ENCODE measurements around the gene PANX2. TPM values are rescaled to one million over a fixed set of nuclear protein-coding genes. Genes with fewer than 3 reads are reported as not detected.

The PANX2 gene
- total RNA-seq, 1 experiment from 2014 or later = 2.6 TPM

- Mint-ChIP-seq H3K27me3 (ENCODE audit: insufficient read depth, unreplicated experiment) (no peaks in the 10 kb centered on the region), H3K4me3 (ENCODE audit: unreplicated experiment) (no peak overlapping the region), H3K9me3 (ENCODE audit: unreplicated experiment) (no peaks in the 10 kb centered on the region), H3K36me3 (ENCODE audit: insufficient read depth, unreplicated experiment) (peaks cover 6% of the 10 kb centered on the region), H3K4me1 (ENCODE audit: low read depth, unreplicated experiment) (no peaks in the 10 kb centered on the region), H3K27ac (ENCODE audit: unreplicated experiment) (no peak overlapping the region)
- no peaks in the 10 kb centered on the region for H3K27me3 ChIP-seq (replicated peaks; ENCODE audit: control insufficient read depth, insufficient read depth, low read length)
- TF ChIP-seq, protein P1, sequence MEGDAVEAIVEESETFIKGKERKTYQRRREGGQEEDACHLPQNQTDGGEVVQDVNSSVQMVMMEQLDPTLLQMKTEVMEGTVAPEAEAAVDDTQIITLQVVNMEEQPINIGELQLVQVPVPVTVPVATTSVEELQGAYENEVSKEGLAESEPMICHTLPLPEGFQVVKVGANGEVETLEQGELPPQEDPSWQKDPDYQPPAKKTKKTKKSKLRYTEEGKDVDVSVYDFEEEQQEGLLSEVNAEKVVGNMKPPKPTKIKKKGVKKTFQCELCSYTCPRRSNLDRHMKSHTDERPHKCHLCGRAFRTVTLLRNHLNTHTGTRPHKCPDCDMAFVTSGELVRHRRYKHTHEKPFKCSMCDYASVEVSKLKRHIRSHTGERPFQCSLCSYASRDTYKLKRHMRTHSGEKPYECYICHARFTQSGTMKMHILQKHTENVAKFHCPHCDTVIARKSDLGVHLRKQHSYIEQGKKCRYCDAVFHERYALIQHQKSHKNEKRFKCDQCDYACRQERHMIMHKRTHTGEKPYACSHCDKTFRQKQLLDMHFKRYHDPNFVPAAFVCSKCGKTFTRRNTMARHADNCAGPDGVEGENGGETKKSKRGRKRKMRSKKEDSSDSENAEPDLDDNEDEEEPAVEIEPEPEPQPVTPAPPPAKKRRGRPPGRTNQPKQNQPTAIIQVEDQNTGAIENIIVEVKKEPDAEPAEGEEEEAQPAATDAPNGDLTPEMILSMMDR (IDR thresholded peaks at IDR 0.05; ENCODE audit: insufficient read depth in 1 of 2, low read depth in 1 of 2, low read length in 1 of 2, severe bottlenecking in 1 of 2, unreplicated experiment in 1 of 2) = no peak
- DNase-seq = no peak
- 0 out of 2 replicates have a peak, but pooled peaks cover 6% of the 10 kb centered on the region for H3K4me1 ChIP-seq
- CTCF ChIA-PET = no interaction called here
- H3K4me3 ChIP-seq (ENCODE audit: low read depth, low read length) = no peak overlapping the region
- POLR2A ChIA-PET = no interaction called here
- intact Hi-C loops (cut with micrococcal nuclease; ENCODE audit: unreplicated experiment) = no loop called here
- H3K9me3 ChIP-seq = no peaks in the 10 kb centered on the region
- H3K36me3 ChIP-seq (ENCODE audit: control insufficient read depth, insufficient read depth, low read length) = no peaks in the 10 kb centered on the region
- no TSS peak for BruUV-seq (replicated peaks)
These were observed 20.6 kb downstream of the PANX2 start for GRCh38 chr22:50190941-50191741.

GRCh38 chr22:50192436-50193204 lies 22.1 kb downstream of the PANX2 start:
- BruUV-seq (replicated peaks) = no TSS peak
- Mint-ChIP-seq H3K4me1 (ENCODE audit: low read depth, unreplicated experiment) (no peaks in the 10 kb centered on the region), H3K27me3 (ENCODE audit: insufficient read depth, unreplicated experiment) (no peaks in the 10 kb centered on the region), H3K9me3 (ENCODE audit: unreplicated experiment) (no peaks in the 10 kb centered on the region), H3K4me3 (ENCODE audit: unreplicated experiment) (no peak overlapping the region), H3K27ac (ENCODE audit: unreplicated experiment) (no peak overlapping the region), H3K36me3 (ENCODE audit: insufficient read depth, unreplicated experiment) (no peaks in the 10 kb centered on the region)
- DNase-seq = no peak
- CTCF ChIA-PET = interaction anchor here (0.6 kb wide), 1 partner anchor 256 kb away, joined by 4 read pairs; no protein-coding TSS in a partner anchor
- intact Hi-C loops (cut with micrococcal nuclease; ENCODE audit: unreplicated experiment) = no loop called here
- TF ChIP-seq, protein P1 (IDR thresholded peaks at IDR 0.05; ENCODE audit: insufficient read depth in 1 of 2, low read depth in 1 of 2, low read length in 1 of 2, severe bottlenecking in 1 of 2, unreplicated experiment in 1 of 2) = no peak
- H3K36me3 ChIP-seq (ENCODE audit: control insufficient read depth, insufficient read depth, low read length) = no peaks in the 10 kb centered on the region
- POLR2A ChIA-PET = no interaction called here
- no peaks in the 10 kb centered on the region for H3K4me1 ChIP-seq
- no peaks in the 10 kb centered on the region for H3K9me3 ChIP-seq
- H3K27me3 ChIP-seq (replicated peaks; ENCODE audit: control insufficient read depth, insufficient read depth, low read length) = no peaks in the 10 kb centered on the region
- H3K4me3 ChIP-seq (ENCODE audit: low read depth, low read length) = no peak overlapping the region

DNA sequence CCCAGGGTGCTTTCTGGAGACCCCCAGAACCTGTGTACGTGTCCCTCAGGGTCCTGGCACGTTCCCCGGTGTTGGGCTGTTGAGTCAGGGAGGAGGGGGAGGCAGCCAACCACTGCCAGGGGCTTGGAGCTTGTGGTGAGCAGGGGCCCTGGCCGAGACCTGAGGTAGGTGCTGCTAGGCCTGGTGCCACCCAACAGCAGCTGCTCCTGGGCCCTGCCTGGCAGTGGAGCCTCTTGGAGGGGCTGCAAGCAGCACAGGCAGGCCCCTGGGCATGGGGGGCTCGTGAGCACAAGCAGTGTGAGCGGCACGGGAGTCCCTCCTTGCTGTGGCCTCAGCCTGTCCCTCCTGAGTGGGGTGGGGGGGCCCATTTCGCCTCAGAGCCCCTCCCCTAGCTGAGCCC lies 23.1 kb downstream of the PANX2 start:
- no peak for DNase-seq
- Histone ChIP-seq H3K36me3 (ENCODE audit: control insufficient read depth, insufficient read depth, low read length) (no peaks in the 10 kb centered on the region), H3K27me3 (replicated peaks; ENCODE audit: control insufficient read depth, insufficient read depth, low read length) (no peaks in the 10 kb centered on the region), H3K9me3 (no peaks in the 10 kb centered on the region), H3K4me1 (no peaks in the 10 kb centered on the region), H3K4me3 (ENCODE audit: low read depth, low read length) (no peak overlapping the region)
- POLR2A ChIA-PET = no interaction called here
- CTCF ChIA-PET = interaction anchor here (0.6 kb wide), 1 partner anchor 258 kb away, joined by 4 read pairs; no protein-coding TSS in a partner anchor
- TF ChIP-seq, protein P1 (IDR thresholded peaks at IDR 0.05; ENCODE audit: insufficient read depth in 1 of 2, low read depth in 1 of 2, low read length in 1 of 2, severe bottlenecking in 1 of 2, unreplicated experiment in 1 of 2) = no peak
- H3K9me3 Mint-ChIP-seq (ENCODE audit: unreplicated experiment) = no peaks in the 10 kb centered on the region
- intact Hi-C loops (cut with micrococcal nuclease; ENCODE audit: unreplicated experiment) = no loop called here
- H3K4me1 Mint-ChIP-seq (ENCODE audit: low read depth, unreplicated experiment) = no peaks in the 10 kb centered on the region
- no TSS peak for BruUV-seq (replicated peaks)
- H3K27me3 Mint-ChIP-seq (ENCODE audit: insufficient read depth, unreplicated experiment) = no peaks in the 10 kb centered on the region
- no peaks in the 10 kb centered on the region for H3K36me3 Mint-ChIP-seq (ENCODE audit: insufficient read depth, unreplicated experiment)
- H3K4me3 Mint-ChIP-seq (ENCODE audit: unreplicated experiment) = no peak overlapping the region
- H3K27ac Mint-ChIP-seq (ENCODE audit: unreplicated experiment) = no peak overlapping the region

Measured in Caco-2 (cell line).